AG09319 (cell line): Measurements from ENCODE around the gene GOLM1.

Experiments used
- DNase-seq: peaks from one replicate; pipeline ENCODE4 v3.0.0-alpha.2; 2010; ENCODE audit warnings: low read depth; ENCODE audit errors: extremely low read depth
- CTCF ChIP-seq: IDR thresholded peaks from 2 replicates; pipeline ENCODE4 v1.5.1; 2011; ENCODE audit warnings: low read depth, mild to moderate bottlenecking, inconsistent platforms, low read length, moderate library complexity

Gene GOLM1

GRCh38 chr9:85978496-85978895 lies 120.9 kb downstream of the GOLM1 start:
- no peak for DNase-seq
- no peak for TF ChIP-seq CTCF
